Karpas-422 (cell line): ENCODE data around the gene BPI. TPM values are rescaled to one million over a fixed set of nuclear protein-coding genes. Genes with fewer than 3 reads are reported as not detected.

ENCODE experiments used
- DNase-seq: peaks from one replicate; pipeline ENCODE4 v3.0.0-alpha.2; 2015
- H2AFZ ChIP-seq: fragments of 200-600 bp; sonication (generic); 2 replicates; pipeline ENCODE4 v1.6.1; 2014; ENCODE audit warnings: antibody characterized with exemption, low read length, mixed read lengths
- H3K27ac ChIP-seq: fragments of 200-600 bp; sonication (generic); 2 replicates; pipeline ENCODE4 v1.5.1; 2014; ENCODE audit warnings: mild to moderate bottlenecking, low read length, moderate library complexity
- H3K27me3 ChIP-seq: fragments of 200-600 bp; sonication (generic); 2 replicates; pipeline ENCODE4 v1.6.1; 2014; ENCODE audit warnings: low read length, mixed read lengths
- H3K36me3 ChIP-seq: fragments of 200-600 bp; sonication (generic); 2 replicates; pipeline ENCODE4 v1.6.1; 2014; ENCODE audit warnings: low read length, mixed read lengths; ENCODE audit not compliant: insufficient read depth
- H3K4me1 ChIP-seq: fragments of 200-600 bp; sonication (generic); 2 replicates; pipeline ENCODE4 v1.6.1; 2014; ENCODE audit warnings: mild to moderate bottlenecking, low read length, mixed read lengths
- H3K4me2 ChIP-seq: fragments of 200-600 bp; sonication (generic); 2 replicates; pipeline ENCODE4 v1.6.1; 2014; ENCODE audit warnings: low read length, low read depth, mild to moderate bottlenecking; ENCODE audit not compliant: poor library complexity, severe bottlenecking
- H3K4me3 ChIP-seq: fragments of 200-600 bp; sonication (generic); 2 replicates; pipeline ENCODE4 v1.5.1; 2014; ENCODE audit warnings: mild to moderate bottlenecking, antibody characterized with exemption, low read length, mixed read lengths
- H3K79me2 ChIP-seq: fragments of 200-600 bp; sonication (generic); 2 replicates; pipeline ENCODE4 v1.6.1; 2014; ENCODE audit warnings: mild to moderate bottlenecking, low read length, mixed read lengths
- H3K9ac ChIP-seq: fragments of 200-600 bp; sonication (generic); 2 replicates; pipeline ENCODE4 v1.6.0; 2014; ENCODE audit warnings: low read length
- H3K9me2 ChIP-seq: fragments of 200-600 bp; sonication (generic), shearing (Covaris generic); replicated peaks from 2 replicates; pipeline ENCODE4 v1.6.0; 2014; ENCODE audit warnings: mild to moderate bottlenecking, low read length, moderate library complexity; ENCODE audit not compliant: insufficient read depth
- H3K9me3 ChIP-seq: fragments of 300-700, 200-600 bp; sonication (generic); 2 replicates; pipeline ENCODE4 v1.6.1; 2014; ENCODE audit warnings: low read length, mixed read lengths
- H4K20me1 ChIP-seq: fragments of 200-600 bp; sonication (generic); 2 replicates; pipeline ENCODE4 v1.6.1; 2014; ENCODE audit warnings: mild to moderate bottlenecking, antibody characterized with exemption, low read length, low read depth; ENCODE audit not compliant: insufficient read depth
- total RNA-seq: library from RNA; depleted of rRNA; stranded (reverse); fragments of >200 nt; shearing (Covaris generic); gene quantifications from 2 replicates; pipeline ENCODE4 v1.2.3, GENCODE V29; 2014; ENCODE audit warnings: low replicate concordance

BPI gene
- total RNA-seq, 1 experiment from 2014 or later, result not detected

DNA sequence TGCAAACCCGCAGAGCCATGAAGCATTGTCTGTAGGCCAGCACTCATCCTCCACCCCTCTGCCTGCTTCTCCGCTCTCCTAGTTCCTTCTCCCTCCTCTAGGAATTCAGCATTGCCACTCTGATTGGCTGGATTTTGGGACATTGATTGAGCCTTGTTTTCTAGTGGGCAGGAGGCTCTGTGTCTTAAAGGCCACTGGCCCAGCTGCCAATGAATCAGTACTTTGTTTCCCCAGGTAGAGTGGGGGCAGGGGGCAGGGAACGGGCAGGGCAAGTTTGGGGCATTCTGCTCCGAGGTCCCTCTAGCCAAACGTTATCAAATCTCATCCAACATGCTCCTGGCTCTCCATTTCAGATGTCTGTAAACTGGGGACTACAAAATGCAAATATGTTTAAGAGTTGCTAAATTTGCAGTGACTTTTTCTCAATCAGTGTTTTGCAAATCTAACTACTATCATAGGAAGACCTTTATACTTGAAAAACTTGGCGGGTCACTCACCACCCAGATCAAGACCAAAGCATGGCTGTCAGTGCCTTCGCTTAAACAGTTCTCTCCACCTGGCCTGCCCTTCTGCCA, 10.4 kb upstream of the BPI start:
- Histone ChIP-seq H3K79me2 (no peaks in the 10 kb centered on the region), H3K9me2 (no peaks in the 10 kb centered on the region), H2AFZ (no peak overlapping the region), H3K9ac (no peak overlapping the region), H3K9me3 (no peaks in the 10 kb centered on the region), H3K4me2 (no peak overlapping the region), H4K20me1 (no peaks in the 10 kb centered on the region), H3K36me3 (no peaks in the 10 kb centered on the region), H3K27me3 (no peaks in the 10 kb centered on the region), H3K4me1 (no peaks in the 10 kb centered on the region), H3K27ac (no peak overlapping the region), H3K4me3 (no peak overlapping the region)
- DNase-seq, result no peak

DNA sequence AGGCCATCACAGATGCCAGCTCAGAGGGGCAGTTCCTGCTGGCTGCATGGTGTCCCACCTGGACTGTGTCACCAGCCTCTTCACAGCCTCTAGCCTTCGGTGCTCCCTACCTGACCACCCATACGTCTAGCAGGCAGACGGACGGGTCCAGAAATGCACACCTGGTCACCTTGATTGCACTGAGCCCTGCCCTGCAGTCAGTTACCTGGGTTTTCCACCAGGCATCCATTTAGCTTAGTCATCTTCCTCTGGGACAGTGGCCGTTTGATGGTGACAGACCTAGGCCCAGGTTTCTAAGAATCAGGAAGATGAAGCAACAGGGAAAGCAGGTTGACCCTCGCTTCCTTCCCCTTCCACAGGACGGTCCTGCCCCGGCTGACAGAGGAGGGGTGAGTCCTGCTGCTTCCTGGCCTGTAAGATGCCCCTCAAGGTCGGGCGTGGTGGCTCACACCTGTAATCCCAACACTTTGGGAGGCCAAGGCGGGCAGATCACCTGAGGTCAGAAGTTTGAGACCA, 9.8 kb upstream of the BPI start:
- H3K27me3 ChIP-seq, result no peaks in the 10 kb centered on the region
- no peak overlapping the region for H3K9ac ChIP-seq
- no peaks in the 10 kb centered on the region for H4K20me1 ChIP-seq
- no peaks in the 10 kb centered on the region for H3K9me2 ChIP-seq
- H3K27ac ChIP-seq, result no peak overlapping the region
- H3K79me2 ChIP-seq, result no peaks in the 10 kb centered on the region
- H2AFZ ChIP-seq, result no peak overlapping the region
- H3K4me1 ChIP-seq, result no peaks in the 10 kb centered on the region
- DNase-seq, result no peak
- H3K4me2 ChIP-seq, result no peak overlapping the region
- no peaks in the 10 kb centered on the region for H3K9me3 ChIP-seq
- H3K4me3 ChIP-seq, result no peak overlapping the region
- H3K36me3 ChIP-seq, result no peaks in the 10 kb centered on the region

DNA sequence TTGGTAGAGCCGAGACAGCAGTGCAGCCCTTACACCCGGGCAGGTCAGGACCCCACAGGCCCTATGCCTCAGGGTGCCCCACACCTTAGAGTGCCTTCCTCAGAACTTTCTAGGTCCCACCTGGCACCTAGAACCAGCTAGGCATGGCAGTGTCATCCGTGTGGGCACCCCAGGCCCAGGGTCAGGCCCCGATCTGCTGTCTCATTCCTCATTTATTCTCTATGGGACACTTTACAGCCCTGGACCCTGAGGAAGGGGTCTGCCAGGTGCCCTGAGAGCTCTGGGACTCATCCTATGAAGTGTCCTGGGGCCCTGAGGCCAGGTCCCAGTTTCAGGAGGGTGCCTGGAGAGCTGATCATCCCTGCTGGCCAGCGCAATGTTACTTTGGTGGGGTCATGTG, 8.1 kb upstream of the BPI start:
- H3K27ac ChIP-seq, result no peak overlapping the region

DNA sequence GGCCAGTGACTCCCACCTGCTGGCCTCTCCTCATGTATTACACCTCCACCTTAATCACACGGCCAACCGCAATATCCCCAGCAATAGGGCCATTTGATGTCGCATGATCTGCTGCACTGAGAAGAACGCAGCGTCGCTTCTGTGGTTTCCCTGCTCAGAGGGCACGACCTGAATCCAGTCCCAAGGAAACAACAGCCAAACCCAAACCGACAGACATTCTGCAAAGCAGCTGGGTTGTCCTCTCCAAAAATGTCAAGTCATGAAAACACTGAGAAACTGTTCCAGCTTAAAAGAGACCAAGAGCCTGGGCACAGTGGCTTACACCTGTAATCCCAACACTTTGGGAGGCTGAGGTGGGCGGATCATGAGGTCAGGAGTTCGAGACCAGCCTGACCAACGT, 7.5 kb upstream of the BPI start:
- H3K79me2 ChIP-seq, result no peaks in the 10 kb centered on the region
- no peaks in the 10 kb centered on the region for H3K36me3 ChIP-seq
- H3K4me1 ChIP-seq, result no peaks in the 10 kb centered on the region
- H3K27ac ChIP-seq, result no peak overlapping the region
- H3K4me3 ChIP-seq, result no peak overlapping the region
- no peaks in the 10 kb centered on the region for H3K9me3 ChIP-seq
- no peak overlapping the region for H3K9ac ChIP-seq
- no peak for DNase-seq
- H3K4me2 ChIP-seq, result no peak overlapping the region
- no peaks in the 10 kb centered on the region for H4K20me1 ChIP-seq
- no peaks in the 10 kb centered on the region for H3K27me3 ChIP-seq
- no peak overlapping the region for H2AFZ ChIP-seq
- H3K9me2 ChIP-seq, result no peaks in the 10 kb centered on the region

More for the DNA sequence above, 8.1 kb upstream of the BPI start:
- Histone ChIP-seq H3K79me2 (no peaks in the 10 kb centered on the region), H3K9me2 (no peaks in the 10 kb centered on the region), H3K4me3 (no peak overlapping the region), H3K4me2 (no peak overlapping the region), H4K20me1 (no peaks in the 10 kb centered on the region), H3K36me3 (no peaks in the 10 kb centered on the region), H2AFZ (no peak overlapping the region), H3K27me3 (no peaks in the 10 kb centered on the region), H3K4me1 (no peaks in the 10 kb centered on the region), H3K9me3 (no peaks in the 10 kb centered on the region), H3K9ac (no peak overlapping the region)
- DNase-seq, result no peak

DNA sequence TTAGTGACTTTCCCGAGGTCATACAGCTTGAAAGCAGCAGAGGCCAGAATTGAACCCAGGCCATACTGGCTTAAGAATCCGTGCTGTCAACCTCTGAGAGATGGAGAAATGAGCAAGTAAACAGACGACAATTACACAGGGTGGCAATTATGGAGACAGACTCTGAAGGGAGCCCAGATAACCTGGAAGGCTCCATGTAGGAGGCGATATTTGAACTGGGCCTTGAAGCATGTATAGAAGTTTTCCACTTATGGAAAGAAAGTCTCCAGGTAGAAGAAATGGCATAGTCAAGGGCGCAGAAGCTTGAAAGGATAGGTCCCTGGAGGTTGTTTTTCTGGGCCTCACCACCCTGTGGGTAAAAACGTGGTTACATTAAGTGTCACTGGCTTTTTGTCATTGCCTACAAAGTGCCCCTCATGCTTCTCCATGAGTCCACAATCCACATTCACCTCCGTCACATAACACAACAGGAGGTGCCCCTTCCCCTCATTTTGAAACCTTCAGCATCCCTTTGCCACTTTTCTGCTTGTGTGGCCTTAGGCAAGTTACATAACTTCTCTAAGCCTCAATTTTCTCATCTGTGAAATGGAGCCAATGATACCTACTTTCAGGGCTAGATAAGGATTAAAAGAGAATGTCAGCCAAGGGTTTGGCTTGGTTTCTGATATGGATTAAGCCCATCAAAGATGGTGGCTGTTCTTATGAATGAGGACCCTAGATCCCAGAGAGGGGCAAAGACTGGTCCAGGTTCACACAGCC, 5.9 kb upstream of the BPI start:
- DNase-seq, result no peak
- Histone ChIP-seq H3K79me2 (no peaks in the 10 kb centered on the region), H3K4me3 (no peak overlapping the region), H3K4me2 (no peak overlapping the region), H3K27me3 (no peaks in the 10 kb centered on the region), H2AFZ (no peak overlapping the region), H3K27ac (no peak overlapping the region), H3K9me2 (no peaks in the 10 kb centered on the region), H3K9me3 (no peaks in the 10 kb centered on the region), H3K4me1 (no peaks in the 10 kb centered on the region), H3K9ac (no peak overlapping the region), H4K20me1 (no peaks in the 10 kb centered on the region), H3K36me3 (no peaks in the 10 kb centered on the region)

DNA sequence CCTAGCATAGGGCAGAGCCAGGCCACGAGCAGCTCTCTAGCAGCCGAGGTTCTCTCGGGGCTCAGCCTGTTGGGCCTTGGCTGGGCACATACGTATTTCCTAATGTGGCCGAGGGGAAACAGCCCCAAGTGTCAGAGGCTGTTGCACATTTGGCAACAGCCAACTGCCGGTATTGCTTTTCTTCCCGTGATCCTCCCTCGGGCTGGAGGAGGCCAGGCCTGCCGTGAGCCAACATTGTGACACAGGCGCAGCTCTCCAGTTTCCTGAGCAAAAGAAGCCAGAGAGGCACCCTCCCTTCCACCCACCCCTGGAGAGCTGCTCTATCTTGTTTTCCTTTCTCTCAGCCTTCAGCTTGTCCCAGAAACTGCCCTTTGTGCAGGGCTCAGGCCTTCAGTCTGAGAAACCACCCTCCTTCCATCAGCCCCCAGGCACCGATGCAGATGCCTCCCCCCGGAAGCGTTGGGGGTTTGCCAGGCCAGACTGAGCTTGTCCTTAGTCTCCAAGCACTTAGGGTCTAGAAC, 5.1 kb upstream of the BPI start:
- Histone ChIP-seq H2AFZ (no peak overlapping the region), H3K27me3 (no peaks in the 10 kb centered on the region), H3K9ac (no peak overlapping the region), H3K9me3 (no peaks in the 10 kb centered on the region), H4K20me1 (no peaks in the 10 kb centered on the region), H3K4me3 (no peak overlapping the region), H3K79me2 (no peaks in the 10 kb centered on the region), H3K27ac (no peak overlapping the region), H3K9me2 (no peaks in the 10 kb centered on the region), H3K4me2 (no peak overlapping the region), H3K4me1 (no peaks in the 10 kb centered on the region), H3K36me3 (no peaks in the 10 kb centered on the region)
- DNase-seq, result no peak

DNA sequence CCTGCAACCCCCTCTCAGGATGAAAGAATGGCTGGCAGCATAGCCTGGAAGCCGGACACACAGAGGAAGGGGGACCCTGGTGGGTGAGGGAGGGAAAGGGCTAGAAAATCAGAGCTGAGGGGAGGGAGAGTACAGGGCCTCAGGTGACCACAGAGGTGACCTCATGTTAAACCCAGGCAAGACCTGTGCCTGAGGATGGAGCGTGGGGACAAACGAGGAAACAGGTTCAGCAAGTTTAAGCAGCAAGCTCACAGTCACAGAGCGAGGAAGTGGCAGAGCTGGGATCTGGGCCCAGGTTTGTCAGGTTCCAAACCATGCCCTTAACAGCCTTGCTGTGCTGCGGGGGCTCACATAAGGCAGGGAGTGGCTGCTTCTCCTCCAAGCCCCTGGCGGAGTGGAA, 4.0 kb upstream of the BPI start:
- Histone ChIP-seq H3K9me3 (no peaks in the 10 kb centered on the region), H3K27me3 (no peaks in the 10 kb centered on the region), H3K9ac (no peak overlapping the region), H3K4me1 (no peaks in the 10 kb centered on the region), H4K20me1 (no peaks in the 10 kb centered on the region), H3K79me2 (no peaks in the 10 kb centered on the region), H3K27ac (no peak overlapping the region), H3K9me2 (no peaks in the 10 kb centered on the region), H3K36me3 (no peaks in the 10 kb centered on the region), H3K4me3 (no peak overlapping the region), H3K4me2 (no peak overlapping the region), H2AFZ (no peak overlapping the region)
- no peak for DNase-seq

DNA sequence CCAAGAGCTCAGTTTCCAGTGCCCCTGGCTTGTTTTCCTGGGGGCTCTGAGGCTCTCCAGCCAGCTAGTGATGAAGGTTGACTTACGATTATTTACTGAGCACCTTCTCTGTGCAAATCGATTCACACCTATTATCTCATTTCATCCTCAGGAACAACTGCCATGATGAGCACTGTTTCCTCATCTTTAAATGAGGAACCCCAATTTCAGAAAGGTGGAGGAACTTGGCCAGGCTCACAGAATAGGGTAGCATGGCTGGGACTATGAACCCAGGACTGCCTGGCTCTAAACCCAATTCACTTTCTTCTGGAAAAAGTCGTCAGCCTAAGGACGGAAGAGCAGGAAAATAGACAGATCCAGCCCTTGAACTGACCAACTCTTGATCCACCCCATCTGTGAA, 3.5 kb upstream of the BPI start:
- Histone ChIP-seq H3K9me2 (no peaks in the 10 kb centered on the region), H3K27me3 (no peaks in the 10 kb centered on the region), H4K20me1 (no peaks in the 10 kb centered on the region), H3K9me3 (no peaks in the 10 kb centered on the region), H3K4me3 (no peak overlapping the region), H2AFZ (no peak overlapping the region), H3K79me2 (no peaks in the 10 kb centered on the region), H3K4me1 (no peaks in the 10 kb centered on the region), H3K27ac (no peak overlapping the region), H3K36me3 (no peaks in the 10 kb centered on the region), H3K4me2 (no peak overlapping the region), H3K9ac (no peak overlapping the region)
- DNase-seq, result no peak
